ENCODE results near the gene REC8.

DNA sequence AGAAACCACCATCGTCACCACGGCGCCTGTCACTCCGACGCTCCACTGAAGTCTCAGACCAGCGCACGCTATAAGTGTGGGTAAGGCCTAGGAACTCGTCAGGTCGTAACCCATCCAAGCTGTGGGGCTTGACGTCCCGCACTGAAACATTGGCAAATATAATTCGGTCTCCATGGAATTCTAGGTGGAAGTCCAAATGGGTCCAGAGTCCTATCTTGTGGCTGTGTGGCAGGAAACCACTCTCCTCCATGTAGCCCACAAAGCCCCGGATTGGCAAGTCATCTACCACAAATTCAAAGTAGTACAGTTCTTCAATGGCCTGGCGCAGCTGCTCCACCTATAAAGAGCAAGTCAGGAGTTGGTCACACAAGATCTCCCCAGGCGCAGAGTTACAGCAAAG, 21.1 kb downstream of the REC8 start:
- no peak for TF ChIP-seq CTCF (IDR thresholded peaks at IDR 0.05)
- TF ChIP-seq POLR2A (IDR thresholded peaks at IDR 0.05) = no peak

All from heart left ventricle (tissue), 13 donors.